ENCODE measurements around the gene PHLDA1.

Gene PHLDA1

DNA sequence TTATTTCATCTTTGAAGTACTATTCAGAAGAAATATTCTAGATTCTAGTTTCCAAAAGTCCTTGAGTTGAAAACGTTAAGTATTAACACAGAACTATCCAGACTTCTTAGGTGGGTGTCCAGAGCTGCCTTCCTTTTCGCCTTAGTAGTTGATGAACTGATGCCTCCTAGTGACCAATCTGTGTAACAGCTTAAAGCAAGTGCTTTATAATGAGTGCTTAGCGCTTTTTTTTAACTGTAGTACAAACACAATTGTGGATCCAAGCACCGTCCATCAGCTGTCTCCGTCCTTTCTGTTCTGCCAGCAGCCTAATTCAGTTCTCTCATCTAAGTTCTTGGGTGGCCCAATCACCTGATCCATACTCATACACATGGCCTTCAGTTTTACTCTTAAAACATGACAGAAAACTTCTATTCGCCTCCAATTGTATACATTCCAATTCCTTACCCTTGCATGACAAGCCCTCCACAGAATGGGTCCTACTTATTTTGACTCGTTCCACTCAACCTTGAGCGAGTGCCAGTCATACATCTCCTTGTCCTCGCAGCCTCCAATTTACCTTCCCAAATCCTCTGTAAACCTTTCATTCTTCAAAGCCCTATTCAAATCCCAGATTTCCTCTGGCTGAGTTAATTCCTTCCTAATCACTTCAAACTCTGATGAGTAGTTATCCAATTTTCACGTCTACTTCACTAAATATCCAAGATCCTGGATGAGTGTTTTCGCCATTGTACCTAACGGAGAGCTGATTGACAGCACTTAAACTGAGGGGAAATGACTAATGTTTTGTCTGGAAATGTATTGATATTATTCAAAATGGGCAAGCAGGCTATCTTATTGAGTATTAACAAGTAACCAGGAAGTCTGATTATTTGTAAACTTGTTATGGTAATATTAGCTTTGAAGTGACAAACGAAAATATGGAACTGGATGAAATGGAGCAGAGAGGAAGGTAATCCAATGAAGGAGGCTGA lies 5.8 kb upstream of the PHLDA1 start:
- DNase-seq (ENCODE audit: low read depth): no peak

DNA sequence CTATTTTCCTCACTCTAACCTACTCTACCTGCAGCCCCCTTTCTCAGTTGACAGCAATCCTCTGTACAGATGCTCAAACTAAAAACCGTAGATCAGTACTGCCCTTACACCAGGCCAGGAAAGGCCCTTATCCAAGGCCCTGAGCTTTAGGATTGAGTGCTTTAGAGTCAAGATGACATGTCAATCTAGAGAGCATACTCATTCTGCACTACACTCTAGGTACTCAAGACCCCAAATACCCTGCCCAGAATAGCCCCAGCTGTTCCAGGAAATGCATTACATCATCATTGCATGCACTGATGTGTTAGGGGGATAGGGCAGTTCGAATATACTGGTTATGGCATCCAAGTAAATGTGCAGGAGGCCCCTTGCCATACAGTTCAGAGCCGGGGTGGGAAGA lies 3.5 kb upstream of the PHLDA1 start:
- no peak for DNase-seq (ENCODE audit: low read depth)

DNA sequence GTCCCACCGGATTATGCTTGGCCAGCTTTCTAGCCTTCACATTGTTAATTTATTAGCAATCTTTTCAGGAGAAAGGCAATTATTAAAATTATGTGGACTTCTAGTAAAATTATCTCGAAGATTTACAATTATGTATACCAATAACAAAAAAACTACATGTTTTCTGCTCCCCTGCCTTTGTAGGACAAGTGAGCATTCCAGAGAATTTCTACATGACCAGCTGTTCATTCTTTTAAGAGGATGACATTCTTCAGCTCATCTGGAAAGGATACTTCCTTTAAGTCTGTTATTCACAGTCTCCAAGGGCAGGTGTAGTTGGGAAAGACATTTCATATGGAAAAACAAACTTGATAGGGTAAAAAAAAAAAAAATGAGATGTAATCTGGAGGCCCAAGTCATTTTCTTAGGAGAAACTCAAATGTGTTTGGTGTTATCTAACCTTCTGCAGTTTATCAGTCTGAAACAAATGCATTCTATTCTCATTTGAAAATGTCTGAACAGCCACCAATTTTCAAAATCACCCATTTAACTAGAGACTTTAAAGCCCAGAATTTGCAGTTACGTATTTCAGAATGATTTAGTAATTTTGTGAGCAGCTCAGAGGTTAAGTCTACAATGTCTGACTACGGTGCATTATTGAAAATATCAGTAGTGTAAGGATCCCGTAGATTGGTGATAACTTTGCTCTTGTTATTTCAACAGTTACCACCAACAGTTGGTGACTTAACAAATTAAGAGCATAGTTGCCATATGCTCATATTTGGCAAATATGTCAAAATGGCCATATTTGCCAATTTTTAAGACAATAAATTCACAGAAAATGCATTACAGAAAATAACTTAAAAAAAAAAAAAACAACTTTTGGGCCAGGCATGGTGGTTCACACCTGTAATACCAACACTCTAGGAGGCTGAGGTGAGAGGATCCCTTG lies 1.8 kb upstream of the PHLDA1 start:
- DNase-seq (ENCODE audit: low read depth): no peak

DNA sequence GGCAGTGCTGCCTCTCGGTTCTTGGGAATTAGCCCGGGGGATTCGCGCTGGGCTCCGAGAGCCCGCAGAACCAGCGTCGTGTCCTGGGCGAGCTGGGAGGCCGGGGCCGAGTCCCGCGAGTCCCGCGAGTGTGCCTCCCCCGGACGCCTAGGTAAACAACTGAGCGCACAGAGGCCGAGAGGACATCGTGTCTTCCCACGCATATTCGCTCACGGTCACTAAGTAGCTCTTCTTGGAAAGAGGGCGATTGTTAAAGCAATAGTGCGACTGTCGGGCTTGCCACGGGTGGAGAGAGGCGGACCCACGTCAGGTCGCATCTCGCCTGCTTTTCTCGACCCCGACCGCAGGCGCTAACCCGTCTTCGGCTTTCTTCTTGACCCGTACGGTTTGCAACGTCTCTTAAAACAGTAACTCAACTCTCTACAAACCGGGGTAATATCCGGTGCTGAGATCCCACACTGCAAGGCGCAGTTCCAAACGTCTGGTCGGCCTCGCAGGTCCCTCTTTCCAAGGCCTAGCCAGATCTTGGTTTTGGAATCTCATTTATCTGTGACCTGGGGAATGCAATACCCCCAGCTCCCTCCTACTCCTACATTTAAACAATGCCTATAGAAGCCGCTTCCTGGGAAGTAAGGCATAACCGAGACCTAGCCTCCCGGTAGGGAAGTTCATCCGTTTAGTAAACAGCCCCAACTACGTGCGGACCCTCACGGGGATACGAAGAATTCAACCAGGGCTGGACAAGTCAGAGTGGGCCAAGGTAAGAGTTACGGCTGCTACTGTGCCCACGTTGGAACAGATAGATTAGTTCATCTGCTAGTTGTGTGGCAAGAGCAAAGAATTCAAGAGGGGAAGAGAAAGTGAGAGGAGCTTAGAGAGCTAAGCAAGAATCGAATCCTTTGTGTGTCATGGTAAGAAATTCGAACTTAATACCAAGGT lies 736 bp upstream of the PHLDA1 start:
- no peak for DNase-seq (ENCODE audit: low read depth)

DNA sequence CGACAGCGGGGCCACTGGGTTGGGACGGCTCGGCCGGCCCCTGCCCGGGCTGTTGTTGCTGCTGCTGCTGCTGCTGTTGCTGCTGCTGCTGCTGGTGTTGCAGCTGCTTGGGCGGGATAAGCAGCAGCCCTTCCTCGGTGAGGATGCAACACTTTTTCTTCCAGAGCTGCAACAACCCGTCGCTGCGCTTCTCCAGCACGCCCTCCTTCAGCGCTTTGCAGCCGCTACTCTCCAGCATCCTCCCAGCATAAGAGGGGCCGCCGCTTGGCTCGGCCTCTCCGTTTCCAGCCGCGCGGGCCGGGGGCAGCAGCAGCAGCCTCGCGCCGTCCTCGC lies 529 bp downstream of the PHLDA1 start:
- no peak for DNase-seq (ENCODE audit: low read depth)

DNA sequence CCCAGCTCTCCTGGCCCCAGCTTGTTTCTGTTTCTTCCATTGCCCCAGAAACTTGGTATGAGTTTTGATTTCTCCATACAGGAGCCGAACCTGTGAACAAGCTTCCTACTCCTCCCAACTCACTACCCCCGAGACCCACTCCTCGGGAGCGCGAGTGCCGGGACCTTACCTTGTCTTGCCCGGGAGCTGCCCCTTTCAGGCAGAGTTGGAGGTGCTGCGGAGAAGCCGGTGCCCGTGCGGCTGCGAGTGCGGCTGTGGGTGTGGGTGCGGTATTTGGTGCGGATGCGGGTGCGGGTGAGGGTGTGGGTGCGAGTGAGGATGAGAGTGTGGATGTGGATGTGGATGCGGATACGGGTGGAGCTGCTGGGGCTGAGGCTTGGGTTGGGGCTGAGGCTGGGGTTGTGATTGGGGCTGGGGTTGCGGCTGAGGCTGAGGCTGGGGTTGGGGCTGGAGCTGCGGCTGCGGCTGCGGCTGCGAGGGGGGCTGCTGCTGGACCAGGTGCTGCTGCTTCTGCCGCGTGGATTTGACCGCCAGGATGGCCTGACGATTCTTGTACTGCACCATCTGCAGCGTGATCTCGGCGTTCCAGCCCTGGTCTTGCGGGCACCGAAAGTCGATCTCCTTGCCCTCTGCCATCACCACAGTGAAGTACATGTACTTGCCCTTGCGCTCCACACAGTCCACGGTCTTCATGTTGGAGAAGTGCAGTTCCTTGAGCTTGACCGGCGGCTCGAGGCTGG lies 1.1 kb downstream of the PHLDA1 start:
- DNase-seq (ENCODE audit: low read depth): no peak

DNA sequence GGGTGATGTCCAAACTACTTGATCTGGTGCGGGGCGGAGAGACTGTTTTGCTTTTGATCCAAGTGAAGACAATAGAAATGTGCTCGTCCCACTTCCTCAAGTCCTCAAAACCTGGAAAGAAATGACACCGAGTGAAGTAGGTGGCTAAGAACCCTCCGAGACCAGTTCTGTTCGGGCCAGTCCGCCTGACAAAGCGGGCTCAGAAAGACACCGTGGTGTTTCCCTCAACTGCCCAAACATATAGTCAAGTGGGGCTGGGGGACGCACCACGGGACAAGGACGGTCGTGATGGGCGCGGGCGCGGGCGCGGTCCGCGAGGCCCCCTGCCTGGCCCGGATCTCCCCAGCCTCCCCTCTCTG lies 1.6 kb downstream of the PHLDA1 start:
- no peak for DNase-seq (ENCODE audit: low read depth)

DNA sequence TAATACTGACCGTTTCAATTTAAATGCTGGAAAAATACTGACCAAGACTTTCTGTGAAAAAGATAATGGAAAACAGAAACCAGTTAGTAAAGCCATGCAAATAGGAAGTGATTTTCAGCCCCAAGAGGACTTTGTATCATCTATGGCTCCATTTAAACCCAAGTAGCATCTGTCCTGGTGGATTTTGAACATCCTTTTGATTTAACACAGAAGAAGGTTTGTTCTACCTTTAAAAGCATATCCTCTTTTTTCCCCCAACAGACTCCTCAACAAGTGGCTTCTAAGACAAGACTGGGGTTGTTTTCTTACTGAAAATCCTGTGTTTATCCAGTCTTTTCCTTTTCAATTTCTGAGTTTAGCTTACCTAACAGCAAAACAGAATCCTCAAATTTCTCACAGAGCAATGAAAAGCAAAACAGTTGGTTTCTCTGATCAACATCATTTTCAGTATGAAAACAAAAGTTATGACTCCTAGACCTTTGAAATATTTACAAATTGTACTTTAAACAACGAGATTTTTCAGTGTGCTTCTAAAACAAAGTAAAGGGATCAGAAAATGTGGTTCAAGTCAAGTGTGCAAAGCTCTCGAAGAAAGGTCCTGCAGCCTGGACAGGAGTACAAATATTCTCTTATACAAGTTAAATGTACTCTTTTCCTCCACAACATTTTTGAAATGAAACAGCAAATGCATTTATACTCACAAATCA lies 2.9 kb downstream of the PHLDA1 start:
- no peak for DNase-seq (ENCODE audit: low read depth)

DNA sequence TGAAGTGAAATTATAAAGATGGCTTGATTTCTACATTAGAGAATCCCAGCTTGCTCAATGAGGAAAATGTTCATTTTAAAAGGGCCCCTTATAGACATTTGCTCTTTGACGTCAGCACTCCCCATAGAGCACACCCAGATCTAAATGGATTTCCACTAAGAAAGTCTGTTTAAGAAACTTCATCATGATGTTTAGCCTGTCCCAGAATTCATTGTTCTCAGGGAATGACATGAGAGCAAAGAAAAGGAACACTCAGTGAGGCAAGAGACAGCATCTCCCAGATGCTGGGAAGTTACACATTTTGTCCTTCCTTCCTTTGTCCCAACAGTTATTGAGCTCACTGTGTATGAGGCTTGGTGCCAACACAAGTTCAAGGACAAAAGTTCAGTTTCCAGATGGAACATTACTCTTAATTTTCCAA lies 4.9 kb downstream of the PHLDA1 start:
- no peak for DNase-seq (ENCODE audit: low read depth)

DNA sequence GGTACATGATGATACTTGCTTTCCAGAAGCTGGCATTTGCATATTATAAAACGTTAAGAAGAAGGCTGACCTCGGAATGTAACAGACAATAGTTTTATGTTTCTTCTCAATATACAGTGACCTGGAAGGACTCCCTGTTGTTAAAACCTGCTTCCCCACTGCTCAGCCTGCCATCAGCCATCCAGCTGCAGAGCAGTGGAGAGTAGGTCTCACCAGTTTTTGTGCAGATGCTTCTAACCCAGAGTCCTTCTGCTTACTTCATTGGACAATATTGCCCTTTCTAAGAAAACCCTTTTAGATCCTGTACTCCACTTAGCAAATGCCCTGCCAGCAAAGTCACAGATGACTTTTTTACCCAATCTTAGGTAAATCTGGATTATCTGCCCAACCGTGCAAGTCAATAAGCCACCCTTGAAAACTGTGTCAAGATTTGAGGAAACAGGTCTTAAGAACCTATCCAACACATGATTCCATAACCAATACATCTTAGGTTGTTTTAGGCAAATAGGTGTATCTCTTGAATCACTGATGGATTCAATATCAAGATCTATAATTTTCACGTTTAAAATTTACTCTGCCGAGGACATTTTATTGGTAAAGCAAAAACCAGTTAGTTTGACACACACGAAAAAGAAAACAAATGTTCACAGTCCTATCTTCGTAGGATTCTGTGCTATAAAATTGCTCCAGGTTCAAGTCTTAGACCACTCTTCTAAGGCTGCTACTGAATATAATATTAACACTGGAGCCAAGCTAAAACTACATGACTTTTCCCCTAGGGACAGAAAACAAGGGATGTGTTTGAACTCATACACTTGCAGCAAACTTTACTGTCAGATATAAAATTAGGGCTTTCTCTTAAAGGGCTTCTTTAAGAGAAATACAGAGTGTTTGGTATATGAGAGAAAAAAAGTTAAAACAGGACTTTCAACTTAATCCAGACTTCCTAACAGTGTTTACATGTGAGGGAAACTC lies 5.7 kb downstream of the PHLDA1 start:
- no peak for DNase-seq (ENCODE audit: low read depth)

DNA sequence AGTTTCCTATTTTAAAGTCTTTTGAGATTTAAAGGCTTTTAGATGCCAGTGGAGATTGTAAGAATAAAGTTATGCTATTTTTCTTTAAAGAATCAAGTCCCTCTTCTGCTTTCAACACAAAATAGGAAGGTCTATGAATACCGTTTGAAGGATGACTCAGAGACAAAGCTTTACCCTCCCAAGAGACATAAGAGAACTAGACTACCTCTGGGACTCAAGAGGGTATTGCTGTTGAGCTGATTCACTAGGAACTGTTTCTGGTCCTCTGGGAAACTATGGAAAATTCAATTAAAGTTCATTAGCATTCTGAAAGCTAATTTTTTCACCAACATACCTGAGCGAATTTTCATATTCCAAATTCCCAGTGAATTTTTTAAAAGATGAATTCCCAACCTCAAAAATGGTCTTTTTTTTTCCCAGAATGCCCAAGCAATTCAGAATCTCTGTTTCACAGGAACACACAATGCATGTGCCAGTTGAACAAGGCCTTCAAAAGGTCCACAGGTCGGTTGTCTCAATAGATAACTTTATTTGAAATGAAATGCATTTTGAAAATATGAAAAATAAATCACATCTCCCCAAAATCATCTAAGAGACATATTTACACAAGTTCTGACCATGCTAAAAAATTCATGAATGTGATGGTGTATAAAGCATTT lies 6.5 kb downstream of the PHLDA1 start:
- no peak for DNase-seq (ENCODE audit: low read depth)

DNA sequence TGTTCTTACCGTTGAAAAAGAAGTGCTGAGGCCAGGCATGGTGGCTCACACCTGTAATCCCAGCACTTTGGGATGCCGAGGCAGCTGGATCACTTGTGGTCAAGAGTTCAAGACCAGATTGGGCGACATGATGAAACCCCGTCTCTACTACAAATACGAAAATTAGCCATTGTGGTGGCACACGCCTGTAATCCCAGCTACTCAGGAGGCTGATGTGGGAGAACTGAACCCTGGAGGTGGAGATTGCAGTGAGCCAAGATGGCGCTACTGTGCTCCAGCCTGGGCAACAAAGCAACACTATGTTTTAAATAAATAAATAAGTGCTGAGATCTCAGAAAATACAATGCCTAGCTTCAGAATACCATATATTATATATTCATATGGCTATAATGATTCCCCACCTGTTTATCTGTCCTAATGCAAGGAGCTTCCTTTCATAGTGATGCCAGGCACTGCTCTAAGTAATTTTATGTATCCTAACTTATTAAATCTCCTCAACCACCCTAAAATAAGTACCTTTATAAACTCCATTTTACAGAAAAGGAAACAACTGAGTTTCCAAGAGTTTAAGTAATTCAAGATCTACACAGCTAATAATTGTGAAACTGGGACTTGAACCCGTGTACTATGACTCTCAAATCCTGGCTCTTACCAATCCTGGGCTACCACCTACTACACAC lies 7.3 kb downstream of the PHLDA1 start:
- DNase-seq (ENCODE audit: low read depth): no peak

DNA sequence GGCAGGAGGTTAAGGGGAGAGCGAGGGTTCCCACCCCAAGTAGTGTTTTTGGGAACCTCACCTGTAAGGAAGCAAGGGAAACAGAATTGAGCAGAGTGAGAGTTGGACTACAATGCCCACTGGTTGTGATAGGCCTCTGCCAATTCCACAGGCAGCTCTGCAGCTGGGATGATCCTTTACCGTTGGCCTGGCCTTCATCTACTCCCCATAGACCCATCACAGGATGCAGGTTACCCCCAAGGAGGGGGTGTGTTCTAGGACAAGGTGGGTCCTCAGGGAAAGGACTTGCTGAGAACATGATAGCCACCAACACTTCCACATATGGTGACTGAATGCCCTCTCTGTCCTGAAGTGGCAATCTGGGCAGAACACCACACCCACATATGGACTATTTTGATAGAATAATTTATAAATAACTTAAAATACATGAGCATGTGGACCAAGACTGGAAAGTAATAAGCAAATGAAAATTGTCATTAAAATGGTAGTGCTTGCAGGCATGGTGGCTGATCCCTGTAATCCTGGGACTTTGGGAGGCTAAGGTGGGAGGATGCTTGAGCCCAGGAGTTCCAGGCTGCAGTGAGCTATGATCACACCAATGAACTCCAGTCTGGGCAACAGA lies 8.4 kb downstream of the PHLDA1 start:
- no peak for DNase-seq (ENCODE audit: low read depth)

DNA sequence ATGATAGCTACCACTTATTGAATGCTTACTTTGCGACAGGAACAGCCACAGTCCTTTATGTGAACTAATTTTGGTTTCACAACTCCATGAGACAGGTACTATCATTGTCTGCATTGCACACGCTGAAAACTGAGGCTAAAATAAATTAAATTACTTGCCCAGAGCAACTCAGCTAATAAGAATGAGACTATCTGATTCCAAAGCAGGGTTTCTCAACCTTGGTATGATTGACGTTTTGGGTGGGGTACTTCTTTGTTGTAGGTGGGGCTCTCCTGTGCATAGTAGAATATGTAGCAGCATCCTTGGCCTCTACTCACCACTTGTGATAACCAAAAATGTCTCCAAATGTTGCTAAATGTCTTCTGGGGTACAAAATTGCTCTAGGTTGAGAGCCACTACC lies 9.1 kb downstream of the PHLDA1 start:
- no peak for DNase-seq (ENCODE audit: low read depth)

DNA sequence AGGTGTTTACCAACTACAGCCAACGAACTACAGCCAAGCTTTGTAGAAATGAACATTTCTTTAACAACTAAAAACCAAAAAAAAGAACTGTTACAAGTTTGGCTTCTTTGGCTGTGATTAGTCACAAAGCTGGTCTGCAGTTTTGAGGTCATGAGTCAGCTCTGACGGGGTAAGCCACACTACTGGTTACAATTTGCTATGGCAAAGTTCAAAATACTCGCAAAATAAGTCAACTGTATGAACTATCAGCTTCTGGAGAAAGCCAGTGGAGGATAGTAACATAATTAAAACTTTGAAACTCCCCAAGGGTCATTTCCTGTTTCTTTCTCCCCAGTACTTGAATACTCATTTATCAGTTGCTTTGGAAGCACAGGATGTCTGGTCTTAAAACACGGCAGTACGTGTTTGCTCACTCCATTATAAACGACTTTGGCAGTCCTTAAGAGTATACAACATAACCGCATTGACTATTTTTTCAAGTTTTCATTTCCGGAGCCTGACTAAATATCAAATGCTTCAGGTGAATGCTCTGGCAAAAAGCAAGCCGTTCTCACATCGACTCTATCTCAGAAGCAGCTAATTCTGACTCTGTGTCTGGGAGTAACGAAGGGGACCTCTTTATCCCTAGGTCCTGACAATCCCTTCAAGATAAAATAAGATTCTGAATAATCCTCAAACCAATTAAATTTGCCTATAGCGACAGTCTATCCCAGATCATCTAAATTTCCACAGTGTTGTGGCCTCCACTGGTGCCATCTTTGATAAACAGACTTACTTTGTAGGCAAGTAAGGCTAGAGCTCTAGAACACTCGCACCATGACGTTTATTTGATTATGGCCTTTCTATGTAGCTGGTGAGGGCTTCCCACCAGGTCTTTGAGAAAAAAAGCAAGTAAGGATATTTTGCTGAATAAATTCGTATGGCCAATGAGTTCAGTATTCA lies 10.6 kb downstream of the PHLDA1 start:
- peak; percentile 96 for DNase-seq (ENCODE audit: low read depth)

DNA sequence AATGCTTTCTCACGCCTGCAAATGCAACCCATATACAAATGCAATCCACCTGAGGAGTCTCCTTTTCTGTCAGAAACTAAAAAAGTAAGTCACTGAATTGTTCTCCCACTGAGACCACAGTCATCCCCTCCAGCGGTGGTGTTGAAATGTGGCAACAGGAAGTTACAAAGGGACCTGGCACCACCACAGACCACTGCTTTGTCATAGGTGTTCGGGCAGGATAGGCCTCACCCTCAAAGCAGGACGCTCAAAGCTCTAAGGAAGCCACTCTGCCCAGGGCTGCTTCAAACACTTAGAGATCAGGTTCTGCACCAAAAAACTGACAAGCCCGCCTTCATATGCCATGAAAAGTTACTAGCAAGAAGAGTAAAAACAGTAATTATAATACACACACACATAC lies 11.3 kb downstream of the PHLDA1 start:
- peak; percentile 62 for DNase-seq (ENCODE audit: low read depth)

DNA sequence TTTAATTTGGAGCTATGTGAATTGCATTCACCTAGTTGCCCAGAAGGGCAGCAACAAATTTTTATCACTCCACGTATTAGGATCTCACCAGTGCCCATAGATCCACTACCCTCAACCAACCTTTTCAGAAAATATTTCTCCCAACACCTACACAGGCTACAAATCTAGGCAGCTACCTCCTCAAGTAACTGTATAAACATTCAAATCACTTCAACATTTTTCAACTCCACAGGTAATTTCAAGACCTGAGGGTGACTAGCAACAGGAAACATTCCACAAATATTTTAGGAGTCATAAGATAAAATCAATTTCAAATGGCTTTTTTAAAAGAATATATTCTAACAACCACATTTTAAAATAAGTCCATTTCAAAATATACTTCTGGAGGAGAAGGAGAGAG lies 12.9 kb downstream of the PHLDA1 start:
- DNase-seq (ENCODE audit: low read depth): no peak

All from GM04504 (cell line).